Right renal pelvis (tissue), 4 donors: ENCODE results near the gene CD276. TPM values are rescaled to one million over a fixed set of nuclear protein-coding genes. Genes with fewer than 3 reads are reported as not detected.

Experiments
- DNase-seq, 4 donors: peaks; one replicate each; pipeline ENCODE4 v3.0.0-alpha.2; 2013; ENCODE audit warnings: low read depth in 4 of 4, low spot score in 3 of 4, missing footprints in 1 of 4
- polyA plus RNA-seq, 4 donors: library from polyadenylated mRNA; unstranded; fragments of 120-200 nt; gene quantifications; one replicate each; pipeline ENCODE4 v1.2.1, GENCODE V29; 2013; ENCODE audit not compliant: insufficient read length in 4 of 4

CD276 gene
- polyA plus RNA-seq, 4 donors, result 162 to 176 (median 171) TPM

DNA sequence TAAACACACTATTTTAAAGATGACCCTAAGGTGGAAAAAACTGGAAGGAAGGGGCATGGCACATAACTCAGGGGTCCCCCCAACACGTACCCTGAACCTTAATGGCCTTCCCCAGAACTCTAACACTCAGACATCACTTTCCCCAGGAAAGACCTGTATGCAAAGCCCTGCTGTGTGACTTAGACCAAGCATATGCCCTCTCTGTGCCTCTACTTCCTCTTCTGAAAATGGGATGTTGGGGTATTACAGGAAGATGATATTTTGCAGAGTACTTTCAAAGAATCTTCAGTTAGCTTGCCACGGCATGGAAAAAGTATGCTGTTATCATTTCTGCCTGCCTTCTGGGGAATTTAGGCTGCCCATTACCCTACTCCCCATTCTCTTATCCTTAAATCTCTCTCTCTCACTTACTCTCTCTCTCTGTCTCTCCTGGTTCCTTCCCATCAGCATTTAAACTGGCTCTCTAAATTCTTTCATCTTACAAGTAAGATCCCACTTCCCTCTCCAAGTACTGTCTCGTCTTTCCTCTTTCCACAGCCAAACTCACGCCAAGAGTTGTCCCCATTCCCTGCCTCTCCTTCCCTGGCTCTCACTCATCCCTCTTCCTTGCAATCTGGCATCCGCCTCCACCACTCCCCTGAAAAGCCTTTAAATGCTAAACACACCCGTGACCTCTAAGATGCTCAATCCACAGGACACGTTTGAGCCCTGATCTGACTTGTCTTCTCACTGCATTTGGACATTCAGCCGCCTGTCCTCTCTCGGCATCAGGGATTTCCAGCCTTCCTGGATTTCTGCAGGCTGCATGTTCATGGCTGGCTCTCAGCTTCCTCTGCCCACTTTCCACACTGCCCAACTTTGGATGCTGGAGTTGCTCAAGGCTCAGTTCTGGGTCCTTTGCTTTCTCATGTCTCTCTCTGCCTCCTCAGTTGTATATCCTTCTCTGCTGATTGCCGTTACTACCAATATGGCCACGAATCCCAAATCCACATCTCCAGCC is 76.4 kb downstream of the CD276 start:
- DNase-seq, result no peak

DNA sequence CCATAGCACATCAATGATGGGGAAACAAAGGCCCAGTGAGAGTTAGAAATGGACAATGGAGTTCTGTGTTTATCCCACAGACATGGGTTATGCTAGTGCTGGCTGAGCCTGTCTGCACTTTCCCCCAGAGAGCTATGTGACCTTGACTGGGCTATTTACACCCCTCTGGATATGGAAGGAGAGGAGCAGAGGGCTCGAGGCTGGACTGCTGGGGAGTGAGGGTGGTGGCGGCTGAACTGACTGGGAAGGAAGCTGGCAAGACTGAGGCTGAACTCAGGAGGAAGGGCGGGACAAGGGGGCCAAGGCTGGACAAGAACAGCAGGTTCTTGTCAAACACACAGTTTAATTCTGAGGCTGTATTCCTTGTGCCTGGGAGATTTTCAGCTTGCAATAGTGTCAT is 79.7 kb downstream of the CD276 start:
- no peak for DNase-seq

Other genes with a start within 250 kb of the CD276 start
- gene REC114, start 241.2 kb upstream of the CD276 start, polyA plus RNA-seq, result not detected
- gene NPTN, start 51.0 kb upstream of the CD276 start, polyA plus RNA-seq, result 100 to 1,000 TPM; 180 to 205 (median 198) TPM
- 10 to 100 TPM; 16.7 to 29.0 (median 21.8) TPM for gene INSYN1, start 69.0 kb downstream of the CD276 start, polyA plus RNA-seq
- not detected for gene TBC1D21, start 189.2 kb downstream of the CD276 start, polyA plus RNA-seq
- 10 to 100 TPM; 80.8 to 86.6 (median 85.0) TPM for gene LOXL1, start 242.1 kb downstream of the CD276 start, polyA plus RNA-seq